Neural cell (in vitro differentiated cells): ENCODE data around the gene RIC8B. TPM values are rescaled to one million over a fixed set of nuclear protein-coding genes. Genes with fewer than 3 reads are reported as not detected.

Experiments used
- H2AFZ ChIP-seq: fragments of 200-600, 300-800 bp; sonication (generic), shearing (Covaris generic); 2 replicates; pipeline ENCODE4 v1.6.0; 2014; ENCODE audit warnings: low read depth, mild to moderate bottlenecking, antibody characterized with exemption, low read length, moderate library complexity
- H3F3A ChIP-seq: fragments of 200-600 bp; shearing (Covaris generic); 2 replicates; pipeline ENCODE4 v1.6.1; 2016; ENCODE audit warnings: mild to moderate bottlenecking, moderate library complexity, mixed read lengths, antibody characterized with exemption, low read length; ENCODE audit not compliant: insufficient read depth, poor library complexity, severe bottlenecking
- H3K27ac ChIP-seq: fragments of 200-600, 300-800 bp; sonication (generic), shearing (Covaris generic); 2 replicates; pipeline ENCODE4 v1.5.1; 2014; ENCODE audit warnings: mild to moderate bottlenecking, low read length, moderate library complexity
- H3K27me3 ChIP-seq: fragments of 300-800, 200-600 bp; sonication (generic), shearing (Covaris generic); 2 replicates; pipeline ENCODE4 v1.6.0; 2014; ENCODE audit warnings: mild to moderate bottlenecking, low read depth, low read length, moderate library complexity; ENCODE audit not compliant: insufficient read depth
- H3K36me3 ChIP-seq: fragments of 300-800, 200-600 bp; sonication (generic), shearing (Covaris generic); 2 replicates; pipeline ENCODE4 v1.5.1; 2014; ENCODE audit warnings: mild to moderate bottlenecking, antibody characterized with exemption, low read length, moderate library complexity; ENCODE audit not compliant: insufficient read depth
- H3K4me2 ChIP-seq: fragments of 300-800, 200-600 bp; sonication (generic), shearing (Covaris generic); 2 replicates; pipeline ENCODE4 v1.6.0; 2014; ENCODE audit warnings: mild to moderate bottlenecking, low read length
- H3K4me3 ChIP-seq: fragments of 300-800, 200-600 bp; sonication (generic), shearing (Covaris generic); 2 replicates; pipeline ENCODE4 v1.5.1; 2014; ENCODE audit warnings: mild to moderate bottlenecking, low read length, moderate library complexity
- H3K79me2 ChIP-seq: fragments of 200-600 bp; shearing (Covaris generic); replicated peaks from 2 replicates; pipeline ENCODE4 v1.6.0; 2014; ENCODE audit warnings: mild to moderate bottlenecking, low read length, moderate library complexity; ENCODE audit not compliant: insufficient read depth
- H3K9ac ChIP-seq: fragments of 300-800, 200-600 bp; sonication (generic), shearing (Covaris generic); 2 replicates; pipeline ENCODE4 v1.6.1; 2016; ENCODE audit warnings: mild to moderate bottlenecking, low read length, mixed read lengths
- H3K9me2 ChIP-seq: fragments of 200-600 bp; shearing (Covaris generic); 2 replicates; pipeline ENCODE4 v1.6.1; 2016; ENCODE audit warnings: mild to moderate bottlenecking, low read length, mixed read lengths; ENCODE audit not compliant: insufficient read depth
- H3K9me3 ChIP-seq: fragments of 200-600, 300-800 bp; sonication (generic), shearing (Covaris generic); 2 replicates; pipeline ENCODE4 v1.6.1; 2016; ENCODE audit warnings: mild to moderate bottlenecking, mixed run types, low read length, moderate library complexity, mixed read lengths
- H4K20me1 ChIP-seq: fragments of 200-600 bp; shearing (Covaris generic); 2 replicates; pipeline ENCODE4 v1.6.1; 2016; ENCODE audit warnings: mild to moderate bottlenecking, mixed run types; ENCODE audit not compliant: insufficient read depth
- EP300 ChIP-seq: fragments of 450-650 bp; conservative IDR thresholded peaks from 2 replicates; pipeline ENCODE4 v1.6.1; 2014; ENCODE audit warnings: antibody characterized with exemption, mild to moderate bottlenecking, moderate library complexity; ENCODE audit not compliant: poor library complexity, severe bottlenecking
- EZH2 ChIP-seq: fragments of 200-600, 300-800 bp; shearing (Covaris generic), sonication (generic); IDR thresholded peaks from 2 replicates; pipeline ENCODE4 v1.6.1; 2014; ENCODE audit warnings: antibody characterized with exemption, low read length, borderline replicate concordance, mild to moderate bottlenecking; ENCODE audit not compliant: insufficient read depth, poor library complexity, severe bottlenecking
- MXI1 ChIP-seq: fragments of 450-650 bp; conservative IDR thresholded peaks from 2 replicates; pipeline ENCODE4 v1.6.1; 2014; ENCODE audit warnings: antibody characterized with exemption, mild to moderate bottlenecking; ENCODE audit not compliant: poor library complexity, severe bottlenecking
- POLR2AphosphoS5 ChIP-seq: IDR thresholded peaks from 2 replicates; pipeline ENCODE4 v1.6.1; 2012
- RAD21 ChIP-seq: fragments of 450-650 bp; conservative IDR thresholded peaks from 2 replicates; pipeline ENCODE4 v1.6.1; 2014; ENCODE audit warnings: antibody characterized with exemption, mild to moderate bottlenecking, moderate library complexity
- SMC3 ChIP-seq: fragments of 450-650 bp; conservative IDR thresholded peaks from 2 replicates; pipeline ENCODE4 v1.6.1; 2014; ENCODE audit warnings: antibody characterized with exemption, mild to moderate bottlenecking, moderate library complexity; ENCODE audit not compliant: poor library complexity
- TAF1 ChIP-seq: IDR thresholded peaks from 2 replicates; pipeline ENCODE4 v1.6.1; 2012; ENCODE audit warnings: low read depth
- polyA plus RNA-seq: library from polyadenylated mRNA; depleted of rRNA; stranded (reverse); fragments of >200 nt; gene quantifications from 2 replicates; pipeline ENCODE4 v1.2.3, GENCODE V29; 2014
- TF ChIP-seq, protein P1 (sequence below): IDR thresholded peaks from 2 replicates; pipeline ENCODE4 v1.6.1; 2012; ENCODE audit warnings: borderline replicate concordance
- TF ChIP-seq, protein P2 (sequence below): fragments of 450-650 bp; IDR thresholded peaks from 2 replicates; pipeline ENCODE4 v1.5.1; 2014; ENCODE audit warnings: antibody characterized with exemption, mild to moderate bottlenecking, moderate library complexity; ENCODE audit not compliant: poor library complexity, severe bottlenecking

RIC8B gene
- polyA plus RNA-seq, 1 donor from 2014 or later: 30.0 TPM

DNA sequence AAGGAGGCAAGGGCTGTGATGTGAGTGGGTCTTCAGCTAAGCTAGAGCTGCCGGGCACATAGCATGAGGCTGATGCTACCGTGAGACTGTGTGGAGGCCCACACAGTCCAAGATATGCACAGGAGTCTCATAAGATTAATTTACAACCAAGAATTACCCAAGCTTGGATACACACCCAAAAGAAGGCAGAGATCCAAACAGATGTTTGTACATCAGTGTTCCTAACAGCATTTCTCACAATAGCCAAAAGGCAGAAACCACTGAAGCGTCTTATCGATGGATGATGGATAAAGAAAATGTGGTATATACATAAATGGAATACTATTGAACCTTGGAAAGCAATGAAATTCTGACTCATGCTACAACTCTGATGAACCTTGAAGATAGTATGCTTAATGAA is 40.8 kb upstream of the RIC8B start:
- no peaks in the 10 kb centered on the region for H4K20me1 ChIP-seq
- H3F3A ChIP-seq: no peaks in the 10 kb centered on the region
- no peaks in the 10 kb centered on the region for H3K9me3 ChIP-seq
- no peaks in the 10 kb centered on the region for H3K79me2 ChIP-seq
- no peaks in the 10 kb centered on the region for H3K27me3 ChIP-seq
- TF ChIP-seq MXI1: no peak
- TF ChIP-seq POLR2AphosphoS5: no peak
- H2AFZ ChIP-seq: no peak overlapping the region
- H3K27ac ChIP-seq: no peak overlapping the region
- no peak overlapping the region for H3K4me3 ChIP-seq
- H3K4me2 ChIP-seq: no peak overlapping the region
- no peaks in the 10 kb centered on the region for H3K36me3 ChIP-seq
- H3K9ac ChIP-seq: no peak overlapping the region
- H3K9me2 ChIP-seq: no peaks in the 10 kb centered on the region

DNA sequence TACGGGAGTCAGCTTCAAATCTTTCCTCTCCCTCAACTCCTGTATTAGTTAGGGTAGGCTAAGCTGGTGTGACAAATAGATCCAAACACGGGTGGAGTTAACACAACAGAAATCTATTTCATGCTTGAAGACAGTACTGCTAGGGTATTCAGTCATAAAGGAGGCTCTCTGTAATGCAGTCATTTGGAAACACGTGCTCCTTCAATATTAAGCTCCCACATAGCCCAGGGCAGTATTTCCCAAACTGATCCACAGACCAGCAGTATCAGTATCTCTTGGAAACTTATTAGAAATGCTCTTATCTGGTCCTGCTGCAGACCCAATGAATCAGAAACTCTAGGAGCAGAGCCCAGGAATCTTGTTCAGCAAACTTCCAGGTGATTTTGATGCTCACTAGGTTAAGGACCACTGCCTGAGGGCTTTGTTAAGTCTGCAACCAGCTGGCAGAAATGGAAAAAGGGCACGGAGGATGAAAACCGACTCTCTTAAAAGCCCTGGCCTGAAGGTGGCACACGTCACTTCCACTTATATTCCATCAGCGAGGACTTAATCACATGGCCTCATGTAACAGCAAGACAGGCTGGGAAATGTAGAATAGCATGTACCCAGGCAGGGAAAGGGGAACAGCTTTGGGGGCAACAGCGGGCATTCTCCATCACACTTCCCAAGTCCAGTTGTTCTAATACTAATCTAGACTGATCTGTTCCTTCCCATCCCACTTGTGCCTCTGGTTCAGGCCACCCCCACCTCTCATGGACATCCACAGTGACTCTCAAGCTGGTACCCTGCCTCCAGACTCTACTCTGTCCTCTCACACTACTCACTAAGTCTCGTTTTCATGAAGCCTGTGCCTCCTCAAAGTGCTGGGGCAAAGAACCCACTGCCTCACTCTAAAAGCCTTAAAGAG is 38.2 kb upstream of the RIC8B start:
- no peaks in the 10 kb centered on the region for H3K27me3 ChIP-seq
- H3K36me3 ChIP-seq: no peaks in the 10 kb centered on the region

More for the DNA sequence above, 38.2 kb upstream of the RIC8B start:
- Histone ChIP-seq H3K9me3 (no peaks in the 10 kb centered on the region), H4K20me1 (no peaks in the 10 kb centered on the region), H3K9me2 (no peaks in the 10 kb centered on the region), H3K27ac (no peak overlapping the region), H2AFZ (no peak overlapping the region), H3K4me3 (no peak overlapping the region), H3K9ac (no peak overlapping the region), H3F3A (no peaks in the 10 kb centered on the region), H3K79me2 (no peaks in the 10 kb centered on the region), H3K4me2 (no peak overlapping the region)
- TF ChIP-seq TAF1 (no peak), MXI1 (no peak), EP300 (no peak), EZH2 (no peak), SMC3 (no peak), POLR2AphosphoS5 (no peak), RAD21 (no peak)
- TF ChIP-seq, protein P1, sequence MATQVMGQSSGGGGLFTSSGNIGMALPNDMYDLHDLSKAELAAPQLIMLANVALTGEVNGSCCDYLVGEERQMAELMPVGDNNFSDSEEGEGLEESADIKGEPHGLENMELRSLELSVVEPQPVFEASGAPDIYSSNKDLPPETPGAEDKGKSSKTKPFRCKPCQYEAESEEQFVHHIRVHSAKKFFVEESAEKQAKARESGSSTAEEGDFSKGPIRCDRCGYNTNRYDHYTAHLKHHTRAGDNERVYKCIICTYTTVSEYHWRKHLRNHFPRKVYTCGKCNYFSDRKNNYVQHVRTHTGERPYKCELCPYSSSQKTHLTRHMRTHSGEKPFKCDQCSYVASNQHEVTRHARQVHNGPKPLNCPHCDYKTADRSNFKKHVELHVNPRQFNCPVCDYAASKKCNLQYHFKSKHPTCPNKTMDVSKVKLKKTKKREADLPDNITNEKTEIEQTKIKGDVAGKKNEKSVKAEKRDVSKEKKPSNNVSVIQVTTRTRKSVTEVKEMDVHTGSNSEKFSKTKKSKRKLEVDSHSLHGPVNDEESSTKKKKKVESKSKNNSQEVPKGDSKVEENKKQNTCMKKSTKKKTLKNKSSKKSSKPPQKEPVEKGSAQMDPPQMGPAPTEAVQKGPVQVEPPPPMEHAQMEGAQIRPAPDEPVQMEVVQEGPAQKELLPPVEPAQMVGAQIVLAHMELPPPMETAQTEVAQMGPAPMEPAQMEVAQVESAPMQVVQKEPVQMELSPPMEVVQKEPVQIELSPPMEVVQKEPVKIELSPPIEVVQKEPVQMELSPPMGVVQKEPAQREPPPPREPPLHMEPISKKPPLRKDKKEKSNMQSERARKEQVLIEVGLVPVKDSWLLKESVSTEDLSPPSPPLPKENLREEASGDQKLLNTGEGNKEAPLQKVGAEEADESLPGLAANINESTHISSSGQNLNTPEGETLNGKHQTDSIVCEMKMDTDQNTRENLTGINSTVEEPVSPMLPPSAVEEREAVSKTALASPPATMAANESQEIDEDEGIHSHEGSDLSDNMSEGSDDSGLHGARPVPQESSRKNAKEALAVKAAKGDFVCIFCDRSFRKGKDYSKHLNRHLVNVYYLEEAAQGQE: no peak
- TF ChIP-seq, protein P2, sequence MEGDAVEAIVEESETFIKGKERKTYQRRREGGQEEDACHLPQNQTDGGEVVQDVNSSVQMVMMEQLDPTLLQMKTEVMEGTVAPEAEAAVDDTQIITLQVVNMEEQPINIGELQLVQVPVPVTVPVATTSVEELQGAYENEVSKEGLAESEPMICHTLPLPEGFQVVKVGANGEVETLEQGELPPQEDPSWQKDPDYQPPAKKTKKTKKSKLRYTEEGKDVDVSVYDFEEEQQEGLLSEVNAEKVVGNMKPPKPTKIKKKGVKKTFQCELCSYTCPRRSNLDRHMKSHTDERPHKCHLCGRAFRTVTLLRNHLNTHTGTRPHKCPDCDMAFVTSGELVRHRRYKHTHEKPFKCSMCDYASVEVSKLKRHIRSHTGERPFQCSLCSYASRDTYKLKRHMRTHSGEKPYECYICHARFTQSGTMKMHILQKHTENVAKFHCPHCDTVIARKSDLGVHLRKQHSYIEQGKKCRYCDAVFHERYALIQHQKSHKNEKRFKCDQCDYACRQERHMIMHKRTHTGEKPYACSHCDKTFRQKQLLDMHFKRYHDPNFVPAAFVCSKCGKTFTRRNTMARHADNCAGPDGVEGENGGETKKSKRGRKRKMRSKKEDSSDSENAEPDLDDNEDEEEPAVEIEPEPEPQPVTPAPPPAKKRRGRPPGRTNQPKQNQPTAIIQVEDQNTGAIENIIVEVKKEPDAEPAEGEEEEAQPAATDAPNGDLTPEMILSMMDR: no peak
